Gastrocnemius medialis (tissue), 4 donors: ENCODE data around the gene HDAC4.

ENCODE experiments used
- CTCF ChIP-seq, 5 experiments: fragments of 450-650 bp in 3 of 5; fragments of 200-600 bp in 2 of 5; sonication (generic) in 2 of 5; IDR thresholded peaks in 4 of 5; conservative IDR thresholded peaks in 1 of 5; 1 replicate in 4 of 5; 2 replicates in 1 of 5; pipeline ENCODE4 v1.5.1; 2016 to 2019; ENCODE audit warnings: antibody characterized with exemption in 5 of 5, mild to moderate bottlenecking in 3 of 5, moderate library complexity in 3 of 5
- POLR2A ChIP-seq, 2 donors: fragments of 450-650 bp; IDR thresholded peaks; one replicate each; pipeline ENCODE4 v1.6.1; 2017; ENCODE audit warnings: antibody characterized with exemption in 2 of 2, mild to moderate bottlenecking in 2 of 2, moderate library complexity in 2 of 2

GRCh38 chr2:239109928-239110545 lies 290.8 kb downstream of the HDAC4 start:
- TF ChIP-seq CTCF (IDR thresholded peaks at IDR 0.05 in 4 of 5, conservative IDR thresholded peaks at IDR 0.05 in 1 of 5) (no peak), POLR2A (IDR thresholded peaks at IDR 0.05) (no peak)
